SK-N-SH (cell line): ENCODE measurements around the gene INTS6. TPM values are rescaled to one million over a fixed set of nuclear protein-coding genes. Genes with fewer than 3 reads are reported as not detected.

Experiments
- CTCF ChIA-PET: fragments of 300-600, 350-600 bp; formaldehyde crosslinking; extraction: SDS; loops from one replicate; lab custom pipeline; 2021; lab: Yijun Ruan, JAX
- POLR2A ChIA-PET: fragments of 350-600 bp; sonication (Branson Sonifier 250); formaldehyde crosslinking; extraction: SDS; loops from one replicate; lab custom pipeline; 2020; ENCODE audit warnings: antibody characterized with exemption, inconsistent platforms; lab: Yijun Ruan, JAX
- DNase-seq: peaks from one replicate; pipeline ENCODE4 v3.0.0; 2012
- H2AFZ ChIP-seq: fragments of 200-600 bp; sonication (generic); 2 replicates; pipeline ENCODE4 v1.8.1; 2016; ENCODE audit warnings: antibody characterized with exemption, mild to moderate bottlenecking, low read depth
- H3F3A ChIP-seq: fragments of 200-600 bp; sonication (generic); replicated peaks from 2 replicates; pipeline ENCODE3; 2016; ENCODE audit warnings: antibody characterized with exemption, mild to moderate bottlenecking; ENCODE audit not compliant: insufficient read depth
- H3K27ac ChIP-seq, 2 experiments: fragments of 200-500 bp in 1 of 2; fragments of 200-600 bp in 1 of 2; sonication (Bioruptor generic) in 1 of 2; sonication (generic), shearing (Covaris generic) in 1 of 2; 2 replicates each; pipeline versions ENCODE4 v1.5.1 to v1.6.1; 2014 to 2016; ENCODE audit warnings: low read depth in 2 of 2, inconsistent platforms in 1 of 2, low read length in 1 of 2, mild to moderate bottlenecking in 1 of 2, mixed read lengths in 1 of 2
- H3K27me3 ChIP-seq: fragments of 200-600 bp; sonication (generic), shearing (Covaris generic); 2 replicates; pipeline ENCODE4 v1.6.1; 2016; ENCODE audit warnings: mixed run types; ENCODE audit not compliant: insufficient read depth
- H3K36me3 ChIP-seq, 2 experiments: fragments of 200-500 bp in 1 of 2; fragments of 200-600 bp in 1 of 2; sonication (Bioruptor generic) in 1 of 2; sonication (generic) in 1 of 2; replicated peaks in 1 of 2; 2 replicates each; pipeline versions ENCODE3 to v1.5.1; 2014 to 2016; ENCODE audit warnings: low read length in 1 of 2, mild to moderate bottlenecking in 1 of 2; ENCODE audit not compliant: insufficient read depth in 2 of 2, control insufficient read depth in 1 of 2
- H3K4me1 ChIP-seq, 2 experiments: fragments of 200-500 bp in 1 of 2; fragments of 200-600 bp in 1 of 2; sonication (Bioruptor generic) in 1 of 2; sonication (generic), shearing (Covaris generic) in 1 of 2; 2 replicates each; pipeline versions ENCODE4 v1.5.1 to v1.6.1; 2014 to 2016; ENCODE audit warnings: low read depth in 1 of 2, low read length in 1 of 2, mixed run types in 1 of 2; ENCODE audit not compliant: insufficient read depth in 2 of 2, control insufficient read depth in 1 of 2
- H3K4me2 ChIP-seq: fragments of 200-600 bp; sonication (generic), shearing (Covaris generic); 2 replicates; pipeline ENCODE4 v1.6.1; 2017; ENCODE audit warnings: mixed run types
- H3K4me3 ChIP-seq, 2 experiments: fragments of 200-500 bp in 1 of 2; fragments of 200-600 bp in 1 of 2; sonication (Bioruptor generic) in 1 of 2; sonication (generic), shearing (Covaris generic) in 1 of 2; 2 replicates each; pipeline versions ENCODE4 v1.5.1 to v1.8.1; 2014 to 2016; ENCODE audit warnings: low read depth in 2 of 2, inconsistent platforms in 1 of 2, low read length in 1 of 2, mild to moderate bottlenecking in 1 of 2, mixed read lengths in 1 of 2, moderate library complexity in 1 of 2
- H3K79me2 ChIP-seq: fragments of 200-600 bp; sonication (generic); 2 replicates; pipeline ENCODE4 v1.8.1; 2017; ENCODE audit warnings: mild to moderate bottlenecking; ENCODE audit not compliant: insufficient read depth
- H3K9ac ChIP-seq: fragments of 200-600 bp; sonication (generic); 2 replicates; pipeline ENCODE4 v1.6.1; 2017; ENCODE audit warnings: mixed run types
- H3K9me2 ChIP-seq: fragments of 200-600 bp; sonication (generic); 2 replicates; pipeline ENCODE4 v1.6.1; 2017; ENCODE audit warnings: mixed run types
- H3K9me3 ChIP-seq: fragments of 200-600 bp; sonication (generic); 2 replicates; pipeline ENCODE4 v1.6.1; 2017; ENCODE audit warnings: mixed run types, mild to moderate bottlenecking, moderate library complexity
- H4K20me1 ChIP-seq: fragments of 200-600 bp; sonication (generic); 2 replicates; pipeline ENCODE4 v1.6.1; 2017; ENCODE audit warnings: mild to moderate bottlenecking, mixed run types; ENCODE audit not compliant: insufficient read depth
- CHD2 ChIP-seq: fragments of 150-350 bp; IDR thresholded peaks from 2 replicates; pipeline ENCODE4 v1.6.1; 2018; ENCODE audit warnings: low read length; ENCODE audit not compliant: partially characterized antibody
- ELF1 ChIP-seq: IDR thresholded peaks from 2 replicates; pipeline ENCODE4 v1.4.0; 2012
- FOSL2 ChIP-seq: IDR thresholded peaks from 2 replicates; pipeline ENCODE4 v1.4.0; 2012; ENCODE audit warnings: low read depth, mild to moderate bottlenecking, moderate library complexity, borderline replicate concordance
- FOXM1 ChIP-seq: IDR thresholded peaks from 2 replicates; pipeline ENCODE4 v1.4.0; 2012; ENCODE audit warnings: low read depth, mild to moderate bottlenecking
- GABPA ChIP-seq: IDR thresholded peaks from 2 replicates; pipeline ENCODE4 v1.4.0; 2012; ENCODE audit warnings: low read depth, mild to moderate bottlenecking
- GATA2 ChIP-seq: sonication (generic); formaldehyde crosslinking; IDR thresholded peaks from 2 replicates; pipeline ENCODE4 v1.5.0; 2020; ENCODE audit warnings: mild to moderate bottlenecking, missing genetic modification reagents
- IRF3 ChIP-seq: fragments of 150-350 bp; IDR thresholded peaks from 2 replicates; pipeline ENCODE4 v1.6.1; 2016; ENCODE audit warnings: mild to moderate bottlenecking, low read depth, low read length
- JUND ChIP-seq: IDR thresholded peaks from 2 replicates; pipeline ENCODE4 v1.4.0; 2012
- MEF2A ChIP-seq: IDR thresholded peaks from 2 replicates; pipeline ENCODE4 v1.4.0; 2012; ENCODE audit warnings: low read depth, borderline replicate concordance
- NFIC ChIP-seq: IDR thresholded peaks from 2 replicates; pipeline ENCODE4 v1.4.0; 2012; ENCODE audit warnings: borderline replicate concordance
- NRF1 ChIP-seq: IDR thresholded peaks from 2 replicates; pipeline ENCODE4 v1.6.1; 2012; ENCODE audit warnings: low read depth, mild to moderate bottlenecking, low read length
- POLR2AphosphoS5 ChIP-seq: IDR thresholded peaks from 2 replicates; pipeline ENCODE4 v1.6.1; 2012; ENCODE audit warnings: low read depth, low read length
- RAD21 ChIP-seq: IDR thresholded peaks from 2 replicates; pipeline ENCODE4 v1.6.1; 2012; ENCODE audit warnings: mild to moderate bottlenecking, low read length
- RCOR1 ChIP-seq: fragments of 150-350 bp; IDR thresholded peaks from 2 replicates; pipeline ENCODE4 v1.6.1; 2017; ENCODE audit warnings: antibody characterized with exemption, low read length
- REST ChIP-seq: IDR thresholded peaks from 2 replicates; pipeline ENCODE4 v1.6.1; 2012; ENCODE audit warnings: mild to moderate bottlenecking, low read depth, low read length, moderate library complexity
- RFX5 ChIP-seq: IDR thresholded peaks from 2 replicates; pipeline ENCODE4 v1.6.1; 2012; ENCODE audit warnings: mild to moderate bottlenecking, improper control_type of control experiment, low read length
- TCF12 ChIP-seq: IDR thresholded peaks from 2 replicates; pipeline ENCODE4 v1.4.0; 2012
- USF1 ChIP-seq: IDR thresholded peaks from 2 replicates; pipeline ENCODE4 v1.4.0; 2012; ENCODE audit warnings: low read depth, borderline replicate concordance
- YY1 ChIP-seq: IDR thresholded peaks from 2 replicates; pipeline ENCODE4 v1.4.0; 2012; ENCODE audit warnings: low read depth, mild to moderate bottlenecking
- ZBTB33 ChIP-seq: IDR thresholded peaks from 2 replicates; pipeline ENCODE4 v1.4.0; 2012; ENCODE audit warnings: low read depth, borderline replicate concordance
- WGBS: methylation state at CpG from one replicate; pipeline ENCODE4 v1.1.6; 2017; ENCODE audit warnings: low lambda C conversion rate; 5-methylcytosine and 5-hydroxymethylcytosine counted together
- polyA plus RNA-seq, 3 experiments: library from polyadenylated mRNA; depleted of rRNA; stranded (reverse); fragments of >200 nt; gene quantifications; 2 replicates each; pipeline ENCODE4 v1.2.3, GENCODE V29; 2012

Gene INTS6
- polyA plus RNA-seq, 1 of the 3 experiments (the other 2 are of a cell fraction) = 7.7 TPM

- H3K9me2 ChIP-seq = no peaks in the 10 kb centered on the region
- DNase-seq = no peak
- no peaks in the 10 kb centered on the region for H3K9me3 ChIP-seq
- H2AFZ ChIP-seq = no peak overlapping the region
- no peaks in the 10 kb centered on the region for H3F3A ChIP-seq
- H3K4me2 ChIP-seq = no peak overlapping the region
- POLR2A ChIA-PET = no interaction called here
- H3K4me1 ChIP-seq = peaks cover 4 to 10% of the 10 kb centered on the region in 2 experiments; a peak in 1 of 4 replicates
- WGBS = 90% methylated on average over 5 of the region's 5 CpGs
- CTCF ChIA-PET = no interaction called here
- H4K20me1 ChIP-seq = no peaks in the 10 kb centered on the region
- no peak overlapping the region for H3K4me3 ChIP-seq
- H3K27ac ChIP-seq = no peak overlapping the region
- TF ChIP-seq JUND (no peak), NRF1 (no peak), RCOR1 (no peak), POLR2AphosphoS5 (no peak), NFIC (no peak), ZBTB33 (no peak), REST (no peak), RAD21 (no peak), USF1 (no peak), RFX5 (no peak), GABPA (no peak), ELF1 (no peak), FOSL2 (no peak), MEF2A (no peak), IRF3 (no peak), TCF12 (no peak), CHD2 (no peak), FOXM1 (no peak), YY1 (no peak), GATA2 (no peak)
- no peak overlapping the region for H3K9ac ChIP-seq
- no peaks in the 10 kb centered on the region for H3K36me3 ChIP-seq
- H3K27me3 ChIP-seq = no peaks in the 10 kb centered on the region
- no peaks in the 10 kb centered on the region for H3K79me2 ChIP-seq
Observed at GRCh38 chr13:51343475-51343874, 109.4 kb downstream of the INTS6 start.
